K562 (cell line): ENCODE results near the gene ARID3B. TPM values are rescaled to one million over a fixed set of nuclear protein-coding genes. Genes with fewer than 3 reads are reported as not detected.
A peak's percentile ranks its signal among the peaks of the same experiment; 100 is the strongest.

Experiments
- ATAC-seq: fragments of 200-7000 bp; cut with Tn5 transposase; 3 replicates; pipeline ENCODE4 v1.9.1; 2020; ENCODE audit warnings: moderate library complexity
- BruUV-seq: library from RNA; stranded (reverse); fragments of 400-500 nt; replicated peaks from 2 replicates; lab custom pipeline; 2021; lab: Mats Ljungman, UMichigan
- CTCF ChIA-PET: fragments of 300-600 bp; formaldehyde crosslinking; extraction: SDS; loops from one replicate; lab custom pipeline; 2021; ENCODE audit warnings: low intra/inter-chr PET ratio; lab: Yijun Ruan, JAX
- POLR2A ChIA-PET: fragments of 300-600, 350-650 bp; sonication (Branson Sonifier 250); formaldehyde crosslinking; extraction: SDS; loops from one replicate; lab custom pipeline; 2021; ENCODE audit warnings: antibody characterized with exemption, inconsistent platforms; lab: Yijun Ruan, JAX
- DNase-seq, 4 experiments: peaks; one replicate each; pipeline versions ENCODE4 v3.0.0 to v3.0.0-alpha.2; 2011 to 2018; ENCODE audit warnings: low spot score in 3 of 4, mixed read lengths in 3 of 4; ENCODE audit errors: extremely low read depth in 1 of 4
- FAIRE-seq: peaks from 2 replicates; lab custom pipeline; 2011; peaks lifted over from hg19 to GRCh38; lab: Jason Lieb, UNC
- H2AFZ ChIP-seq: 2 replicates; pipeline ENCODE4 v1.6.0; 2011; ENCODE audit warnings: low read depth, low read length, control low read depth, inconsistent platforms
- H3K27ac ChIP-seq: fragments of 200-600 bp; 3 replicates; pipeline ENCODE4 v1.8.0; 2011; ENCODE audit warnings: low read depth, mild to moderate bottlenecking, control low read depth, inconsistent platforms, low read length, moderate library complexity, mixed read lengths; ENCODE audit errors: extremely low read depth
- H3K27me3 ChIP-seq, 2 experiments: fragments of 300-600 bp in 1 of 2; 2 replicates in 1 of 2; 3 replicates in 1 of 2; pipeline versions ENCODE4 v1.6.0 to v1.8.0; 2011; ENCODE audit warnings: inconsistent platforms in 2 of 2, low read length in 2 of 2, mild to moderate bottlenecking in 1 of 2, mixed read lengths in 1 of 2, moderate library complexity in 1 of 2; ENCODE audit not compliant: control insufficient read depth in 2 of 2, insufficient read depth in 2 of 2
- H3K36me3 ChIP-seq: fragments of 300-600 bp; 3 replicates; pipeline ENCODE4 v1.8.0; 2011; ENCODE audit warnings: mild to moderate bottlenecking, low read length, inconsistent platforms; ENCODE audit not compliant: control insufficient read depth, insufficient read depth
- H3K4me1 ChIP-seq, 2 experiments: fragments of 200-600 bp in 1 of 2; replicated peaks in 1 of 2; 2 replicates in 1 of 2; 3 replicates in 1 of 2; pipeline versions ENCODE4 v1.5.1 to v1.8.0; 2011; ENCODE audit warnings: inconsistent platforms in 2 of 2, low read length in 2 of 2, mild to moderate bottlenecking in 1 of 2, mixed read lengths in 1 of 2, moderate library complexity in 1 of 2; ENCODE audit not compliant: control insufficient read depth in 2 of 2, insufficient read depth in 2 of 2
- H3K4me2 ChIP-seq: 2 replicates; pipeline ENCODE4 v1.6.1; 2011; ENCODE audit warnings: low read length, control low read depth, inconsistent platforms, mixed read lengths; ENCODE audit not compliant: insufficient read depth
- H3K4me3 ChIP-seq: fragments of 200-600 bp; sonication (generic), shearing (Covaris generic); 2 replicates; pipeline ENCODE4 v1.5.1; 2016; ENCODE audit warnings: control low read depth, inconsistent platforms
- H3K79me2 ChIP-seq: fragments of 200-600 bp; 3 replicates; pipeline ENCODE4 v1.8.0; 2011; ENCODE audit warnings: low read length, inconsistent platforms; ENCODE audit not compliant: control insufficient read depth, insufficient read depth
- H3K9ac ChIP-seq, 2 experiments: 2 replicates each; pipeline versions ENCODE4 v1.6.0 to v1.6.1; 2011; ENCODE audit warnings: low read depth in 2 of 2, low read length in 2 of 2, control low read depth in 1 of 2, inconsistent platforms in 1 of 2, mild to moderate bottlenecking in 1 of 2, mixed read lengths in 1 of 2; ENCODE audit not compliant: insufficient read depth in 1 of 2
- H3K9me1 ChIP-seq: one replicate; pipeline ENCODE4 v1.6.0; 2011; ENCODE audit warnings: inconsistent platforms, mild to moderate bottlenecking, low read length, moderate library complexity; ENCODE audit not compliant: control insufficient read depth, insufficient read depth
- H3K9me3 ChIP-seq: replicated peaks from 2 replicates; pipeline ENCODE4 v1.5.1; 2011; ENCODE audit warnings: low read depth, low read length, inconsistent platforms; ENCODE audit not compliant: control insufficient read depth, insufficient read depth
- H4K20me1 ChIP-seq: replicated peaks from 2 replicates; pipeline ENCODE4 v1.6.1; 2011; ENCODE audit warnings: low read length, inconsistent platforms, mixed read lengths; ENCODE audit not compliant: control insufficient read depth, insufficient read depth
- ARID2 ChIP-seq: fragments of 450-650 bp; IDR thresholded peaks from 2 replicates; pipeline ENCODE4 v1.6.1; 2017; ENCODE audit warnings: antibody characterized with exemption, mild to moderate bottlenecking
- BDP1 ChIP-seq: IDR thresholded peaks from 3 replicates; pipeline ENCODE4 v1.6.1; 2011; ENCODE audit not compliant: insufficient read length, insufficient read depth
- DLX4 ChIP-seq: fragments of 250-450 bp; sonication (Bioruptor Pico); IDR thresholded peaks from 2 replicates; pipeline ENCODE4 v1.6.1; 2021; ENCODE audit warnings: mild to moderate bottlenecking
- FOXP4 ChIP-seq: sonication (generic); formaldehyde crosslinking; IDR thresholded peaks from 2 replicates; pipeline ENCODE4 v1.8.0; 2022; ENCODE audit warnings: mild to moderate bottlenecking, missing genetic modification reagents, borderline replicate concordance
- GABPA ChIP-seq: fragments of 200-800 bp; sonication (Bioruptor generic); conservative IDR thresholded peaks from 2 replicates; pipeline ENCODE4 v1.6.1; 2016; ENCODE audit warnings: low read depth, missing genetic modification characterization, missing compliant biosample characterization
- GTF2F1 ChIP-seq: IDR thresholded peaks from 2 replicates; pipeline ENCODE4 v1.6.1; 2011; ENCODE audit warnings: low read depth, low read length, improper control_type of control experiment
- HNRNPLL ChIP-seq: fragments of 200-400 bp; formaldehyde crosslinking; IDR thresholded peaks from 2 replicates; pipeline ENCODE4 v1.6.1; 2017; ENCODE audit warnings: low read length, low read depth, mild to moderate bottlenecking; ENCODE audit not compliant: poor library complexity, severe bottlenecking
- MITF ChIP-seq: IDR thresholded peaks from 2 replicates; pipeline ENCODE4 v1.6.1; 2014; ENCODE audit warnings: antibody characterized with exemption
- NELFE ChIP-seq: IDR thresholded peaks from 2 replicates; pipeline ENCODE4 v1.6.1; 2011; ENCODE audit warnings: mild to moderate bottlenecking; ENCODE audit not compliant: insufficient read depth, insufficient read length
- RFX7 ChIP-seq: fragments of 250-450 bp; sonication (Bioruptor Pico); IDR thresholded peaks from 2 replicates; pipeline ENCODE4 v1.5.1; 2021; ENCODE audit warnings: mild to moderate bottlenecking
- SMAD4 ChIP-seq: fragments of 250-450 bp; sonication (Bioruptor Pico); conservative IDR thresholded peaks from 2 replicates; pipeline ENCODE4 v1.8.0; 2021; ENCODE audit warnings: inconsistent platforms, mild to moderate bottlenecking, moderate library complexity
- TRIM25 ChIP-seq: fragments of 450-650 bp; IDR thresholded peaks from 2 replicates; pipeline ENCODE4 v1.7.0; 2016; ENCODE audit warnings: borderline replicate concordance
- ZBED1 ChIP-seq: IDR thresholded peaks from 2 replicates; pipeline ENCODE4 v1.6.1; 2014
- ZBTB26 ChIP-seq: fragments of 450-650 bp; formaldehyde crosslinking; IDR thresholded peaks from 2 replicates; pipeline ENCODE4 v1.4.0; 2022; ENCODE audit warnings: missing genetic modification characterization
- ZC3H8 ChIP-seq: fragments of 450-650 bp; IDR thresholded peaks from 2 replicates; pipeline ENCODE4 v1.6.1; 2017
- ZKSCAN1 ChIP-seq: fragments of 150-350 bp; IDR thresholded peaks from 2 replicates; pipeline ENCODE4 v1.6.1; 2016; ENCODE audit warnings: low read depth, low read length
- WGBS: fragments of 100-300 bp; shearing (Covaris generic); methylation state at CpG from one replicate; pipeline ENCODE4 v1.1.6; 2016; ENCODE audit warnings: low coverage, mixed read lengths; ENCODE audit not compliant: insufficient coverage; ENCODE audit errors: missing lambda C conversion rate; 5-methylcytosine and 5-hydroxymethylcytosine counted together
- in situ Hi-C: fragments of 300-500 bp; cut with MboI; formaldehyde crosslinking; loops from 4 replicates; pipeline ENCODE4 v1.15.0; 2018; ENCODE audit warnings: inconsistent platforms, mixed read lengths
- intact Hi-C: fragments of 100-400 bp; cut with micrococcal nuclease; formaldehyde crosslinking; loops from 2 replicates; pipeline ENCODE4 v1.14.2; 2022
- polyA plus RNA-seq, 8 experiments: library from polyadenylated mRNA; depleted of rRNA in 4 of 8; stranded (reverse) in 5 of 8; unstranded in 3 of 8; fragments of >200 nt; fragmentation: Nextera tagmentation in 2 of 8; fragmentation: Illumina TruSeq in 1 of 8; extraction: Ambion mirVana in 2 of 8; extraction: Trizol in 1 of 8; gene quantifications; 2 replicates each; pipeline versions ENCODE4 v1.2.1 to v1.2.3, GENCODE V29; 2011 to 2014; ENCODE audit warnings: inconsistent platforms in 1 of 8, missing spikeins in 1 of 8
- total RNA-seq, 7 experiments: library from RNA; depleted of rRNA in 6 of 7; stranded (reverse); fragments of >200 nt in 6 of 7; fragmentation: Illumina TruSeq in 2 of 7; extraction: Trizol in 2 of 7; gene quantifications; 2 replicates each; pipeline versions ENCODE4 v1.2.1 to v1.2.3, GENCODE V29; 2011 to 2021; ENCODE audit warnings: low replicate concordance in 1 of 7

Gene ARID3B
- total and polyA plus RNA-seq, 9 of the 15 experiments (the other 6 are each of a cell fraction or from before 2014, with no cell fraction given) = 0.32 to 15.1 (median 7.1) TPM

GRCh38 chr15:74531144-74531811 is 9.7 kb upstream of the ARID3B start:
- Histone ChIP-seq H3K27ac (no peak overlapping the region), H3K36me3 (no peaks in the 10 kb centered on the region), H3K9me3 (no peaks in the 10 kb centered on the region), H4K20me1 (no peaks in the 10 kb centered on the region), H3K9me1 (no peaks in the 10 kb centered on the region), H3K79me2 (no peaks in the 10 kb centered on the region), H3K9ac (no peak overlapping the region), H3K4me3 (no peak overlapping the region), H3K4me1 (peaks cover 0 to 10% of the 10 kb centered on the region in 2 experiments; a peak in 2 of 5 replicates), H3K4me2 (no peak overlapping the region), H3K27me3 (no peaks in the 10 kb centered on the region), H2AFZ (no peak overlapping the region)
- DNase-seq = peak in 1 of 4 experiments; percentile 1
- ChIA-PET CTCF (no interaction called here), POLR2A (interaction anchor here (1.2 kb wide), 1 partner anchor 14 kb away, joined by 5 read pairs; no protein-coding TSS in a partner anchor)
- WGBS = 39% methylated on average over 4 of the region's 4 CpGs
- BruUV-seq = no TSS peak
- intact Hi-C loops (no loop called here), in situ Hi-C loops (no loop called here)
- FAIRE-seq = no peak
- ATAC-seq = no peak
- TF ChIP-seq MITF = no peak
- no peak for TF ChIP-seq GABPA (tag)
- no peak for TF ChIP-seq RFX7 (CRISPR knock-in tag)
- no peak for TF ChIP-seq ZBED1
- no peak for TF ChIP-seq TRIM25
- TF ChIP-seq FOXP4 (CRISPR knock-in tag) = no peak
- TF ChIP-seq GTF2F1 = no peak
- TF ChIP-seq ZKSCAN1 = no peak
- no peak for TF ChIP-seq BDP1
- no peak for TF ChIP-seq ZC3H8
- TF ChIP-seq ARID2 = no peak
- no peak for TF ChIP-seq NELFE
- TF ChIP-seq DLX4 = no peak
- TF ChIP-seq HNRNPLL = no peak
- no peak for TF ChIP-seq ZBTB26 (CRISPR knock-in tag)
- TF ChIP-seq SMAD4 (CRISPR knock-in tag) = no peak
